Neural progenitor cell (in vitro differentiated cells): ENCODE data around the gene KCNAB1. TPM values are rescaled to one million over a fixed set of nuclear protein-coding genes. Genes with fewer than 3 reads are reported as not detected.

Source experiments
- DNase-seq: peaks from one replicate; pipeline ENCODE4 v3.0.0-alpha.2; 2016; ENCODE audit warnings: low spot score
- H2AFZ ChIP-seq: fragments of 200-600 bp; sonication (generic); replicated peaks from 2 replicates; pipeline ENCODE4 v1.6.1; 2016; ENCODE audit warnings: antibody characterized with exemption
- H3F3A ChIP-seq: fragments of 200-600 bp; sonication (generic); 2 replicates; pipeline ENCODE4 v1.6.1; 2016; ENCODE audit warnings: antibody characterized with exemption, low read depth
- H3K27ac ChIP-seq: fragments of 200-600 bp; sonication (generic); 2 replicates; pipeline ENCODE4 v1.5.1; 2016; ENCODE audit warnings: mild to moderate bottlenecking
- H3K27me3 ChIP-seq: fragments of 200-600 bp; sonication (generic); 2 replicates; pipeline ENCODE4 v1.6.1; 2016; ENCODE audit warnings: mild to moderate bottlenecking, moderate library complexity
- H3K36me3 ChIP-seq: fragments of 200-600 bp; sonication (generic); 2 replicates; pipeline ENCODE4 v1.5.1; 2016
- H3K4me1 ChIP-seq: fragments of 200-600 bp; sonication (generic); 2 replicates; pipeline ENCODE4 v1.6.1; 2016; ENCODE audit warnings: mixed run types
- H3K4me2 ChIP-seq: fragments of 200-600 bp; sonication (generic); 2 replicates; pipeline ENCODE4 v1.6.1; 2016
- H3K4me3 ChIP-seq: fragments of 200-600 bp; sonication (generic); 2 replicates; pipeline ENCODE4 v1.5.1; 2016
- H3K79me2 ChIP-seq: fragments of 200-600 bp; sonication (generic); 2 replicates; pipeline ENCODE4 v1.6.1; 2016; ENCODE audit warnings: low read depth
- H3K9ac ChIP-seq: fragments of 200-600 bp; sonication (generic); 2 replicates; pipeline ENCODE4 v1.6.1; 2016
- H3K9me3 ChIP-seq: fragments of 200-600 bp; sonication (generic); 2 replicates; pipeline ENCODE4 v1.5.1; 2016; ENCODE audit warnings: low read depth
- H4K20me1 ChIP-seq: fragments of 200-600 bp; sonication (generic); 2 replicates; pipeline ENCODE4 v1.6.1; 2016; ENCODE audit warnings: low read depth
- H3K27ac Mint-ChIP-seq: 3 replicates; pipeline ENCODE4 v1.8.0; 2021; ENCODE audit warnings: mixed read lengths
- H3K27me3 Mint-ChIP-seq: 2 replicates; pipeline ENCODE4 v1.8.0; 2022; ENCODE audit warnings: low read depth, mild to moderate bottlenecking, inconsistent platforms, moderate library complexity, mixed read lengths; ENCODE audit not compliant: insufficient read depth
- H3K36me3 Mint-ChIP-seq: 3 replicates; pipeline ENCODE4 v1.8.0; 2021; ENCODE audit warnings: mixed read lengths
- H3K4me1 Mint-ChIP-seq: 3 replicates; pipeline ENCODE4 v1.8.0; 2021; ENCODE audit warnings: mixed read lengths
- H3K4me3 Mint-ChIP-seq: 3 replicates; pipeline ENCODE4 v1.8.0; 2021; ENCODE audit warnings: mild to moderate bottlenecking, moderate library complexity, mixed read lengths
- H3K9me3 Mint-ChIP-seq: 3 replicates; pipeline ENCODE4 v1.8.0; 2020; ENCODE audit warnings: mixed read lengths
- CTCF ChIP-seq: fragments of 200-600 bp; sonication (generic); IDR thresholded peaks from 2 replicates; pipeline ENCODE4 v1.5.1; 2017; ENCODE audit warnings: antibody characterized with exemption, mild to moderate bottlenecking
- EZH2 ChIP-seq: fragments of 200-600 bp; sonication (generic); IDR thresholded peaks from 2 replicates; pipeline ENCODE4 v1.6.1; 2017; ENCODE audit warnings: antibody characterized with exemption, mild to moderate bottlenecking, moderate library complexity
- EZH2phosphoT487 ChIP-seq: fragments of 200-600 bp; sonication (generic); IDR thresholded peaks from 2 replicates; pipeline ENCODE4 v1.6.1; 2017; ENCODE audit warnings: antibody characterized with exemption
- total RNA-seq: library from RNA; depleted of rRNA; stranded (reverse); fragments of >200 nt; gene quantifications from 2 replicates; pipeline ENCODE4 v1.2.3, GENCODE V29; 2015; ENCODE audit warnings: low replicate concordance

KCNAB1 gene
- total RNA-seq, 1 donor from 2014 or later: 0.24 TPM

GRCh38 chr3:156131799-156132198 lies 11.4 kb downstream of the KCNAB1 start:
- H3K27ac Mint-ChIP-seq: no peak overlapping the region
- H3K27me3 Mint-ChIP-seq: no peaks in the 10 kb centered on the region
- Histone ChIP-seq H3K79me2 (no peaks in the 10 kb centered on the region), H3K9me3 (no peaks in the 10 kb centered on the region), H3K4me1 (no peaks in the 10 kb centered on the region), H3F3A (no peaks in the 10 kb centered on the region), H3K4me3 (no peak overlapping the region), H3K4me2 (no peak overlapping the region), H3K36me3 (no peaks in the 10 kb centered on the region), H2AFZ (peak overlapping the region; percentile 18), H3K9ac (no peak overlapping the region), H3K27ac (no peak overlapping the region), H3K27me3 (no peaks in the 10 kb centered on the region), H4K20me1 (no peaks in the 10 kb centered on the region)
- TF ChIP-seq EZH2: no peak
- TF ChIP-seq CTCF: no peak
- no peak for TF ChIP-seq EZH2phosphoT487
- H3K36me3 Mint-ChIP-seq: no peaks in the 10 kb centered on the region
- H3K4me1 Mint-ChIP-seq: peaks cover 5% of the 10 kb centered on the region
- DNase-seq: no peak
- no peak overlapping the region for H3K4me3 Mint-ChIP-seq
- no peaks in the 10 kb centered on the region for H3K9me3 Mint-ChIP-seq

DNA sequence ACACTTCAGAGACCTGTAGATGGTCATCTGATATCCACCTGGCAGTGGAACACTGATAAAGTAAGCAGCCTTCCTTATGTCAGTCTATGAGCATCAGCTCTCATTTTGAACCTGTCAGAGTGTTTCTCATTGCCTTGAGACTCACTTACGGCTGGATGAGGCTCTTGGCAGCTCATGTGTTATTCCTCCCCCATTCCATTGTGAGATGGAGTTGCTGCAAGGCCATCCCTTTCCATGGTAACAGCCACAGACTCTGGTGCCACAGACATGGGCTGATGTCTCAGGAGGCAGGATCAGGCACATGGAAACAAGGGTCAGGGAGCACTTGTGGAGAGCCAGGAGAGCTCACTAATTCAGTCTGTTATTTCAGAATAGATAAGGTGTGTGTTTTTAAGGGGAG lies 11.9 kb downstream of the KCNAB1 start:
- Histone ChIP-seq H3F3A (no peaks in the 10 kb centered on the region), H2AFZ (no peak overlapping the region), H3K9me3 (no peaks in the 10 kb centered on the region), H3K4me3 (no peak overlapping the region), H3K27me3 (no peaks in the 10 kb centered on the region), H3K9ac (no peak overlapping the region), H3K4me2 (no peak overlapping the region), H3K27ac (no peak overlapping the region), H3K36me3 (no peaks in the 10 kb centered on the region), H4K20me1 (no peaks in the 10 kb centered on the region), H3K79me2 (no peaks in the 10 kb centered on the region), H3K4me1 (no peaks in the 10 kb centered on the region)
- no peaks in the 10 kb centered on the region for H3K9me3 Mint-ChIP-seq
- no peaks in the 10 kb centered on the region for H3K36me3 Mint-ChIP-seq
- H3K27me3 Mint-ChIP-seq: no peaks in the 10 kb centered on the region
- TF ChIP-seq EZH2phosphoT487: no peak
- no peak for TF ChIP-seq CTCF
- TF ChIP-seq EZH2: no peak
- peaks cover 5% of the 10 kb centered on the region for H3K4me1 Mint-ChIP-seq
- no peak for DNase-seq
- no peak overlapping the region for H3K4me3 Mint-ChIP-seq
- no peak overlapping the region for H3K27ac Mint-ChIP-seq

GRCh38 chr3:156133076-156133475 lies 12.7 kb downstream of the KCNAB1 start:
- H3K4me3 ChIP-seq: no peak overlapping the region
- H3K9me3 ChIP-seq: no peaks in the 10 kb centered on the region
- Mint-ChIP-seq H3K4me1 (peaks cover 5% of the 10 kb centered on the region), H3K27me3 (no peaks in the 10 kb centered on the region), H3K27ac (no peak overlapping the region), H3K36me3 (no peaks in the 10 kb centered on the region), H3K4me3 (no peak overlapping the region), H3K9me3 (no peaks in the 10 kb centered on the region)
- no peaks in the 10 kb centered on the region for H3K36me3 ChIP-seq
- H2AFZ ChIP-seq: no peak overlapping the region
- no peaks in the 10 kb centered on the region for H3K27me3 ChIP-seq
- no peak for DNase-seq
- H3K9ac ChIP-seq: no peak overlapping the region
- H3K4me2 ChIP-seq: no peak overlapping the region
- H3K27ac ChIP-seq: no peak overlapping the region
- H3K4me1 ChIP-seq: no peaks in the 10 kb centered on the region
- H3K79me2 ChIP-seq: no peaks in the 10 kb centered on the region
- H3F3A ChIP-seq: no peaks in the 10 kb centered on the region
- H4K20me1 ChIP-seq: no peaks in the 10 kb centered on the region
- TF ChIP-seq CTCF: no peak
- no peak for TF ChIP-seq EZH2phosphoT487
- no peak for TF ChIP-seq EZH2
